ENCODE results near the gene ALKBH2. TPM values are rescaled to one million over a fixed set of nuclear protein-coding genes. Genes with fewer than 3 reads are reported as not detected.

ALKBH2 gene
- total and polyA plus RNA-seq, 2 experiments from 2014 or later, result 14.8 to 20.4 TPM

GRCh38 chr12:109047081-109047805 lies 46.0 kb downstream of the ALKBH2 start:
- Histone ChIP-seq H3K9ac (no peak overlapping the region), H3K4me2 (ENCODE audit: unreplicated experiment) (no peak overlapping the region), H3K27me3 (replicated peaks; ENCODE audit: insufficient read depth) (no peaks in the 10 kb centered on the region; the same call in 1 of the 2 replicates), H3K79me2 (ENCODE audit: insufficient read depth) (no peaks in the 10 kb centered on the region), H4K20me1 (ENCODE audit: insufficient read depth) (no peaks in the 10 kb centered on the region), H3K27ac (no peak overlapping the region), H3K9me2 (ENCODE audit: insufficient read depth) (no peaks in the 10 kb centered on the region), H3F3A (ENCODE audit: insufficient read depth) (no peaks in the 10 kb centered on the region), H3K4me3 (no peak overlapping the region), H3K4me1 (ENCODE audit: insufficient read depth) (peaks cover 4% of the 10 kb centered on the region; the same call in 1 of the 2 replicates), H2AFZ (no peak overlapping the region), H3K9me3 (ENCODE audit: low read depth) (no peaks in the 10 kb centered on the region), H3K36me3 (ENCODE audit: low read depth) (no peaks in the 10 kb centered on the region)
- in situ Hi-C loops (cut with MboI), result no loop called here
- peak; percentile 6 for DNase-seq
- no peak for TF ChIP-seq EZH2 (IDR thresholded peaks at IDR 0.05; ENCODE audit: insufficient read depth, poor library complexity, severe bottlenecking)
- no peak for TF ChIP-seq EZH2phosphoT487 (IDR thresholded peaks at IDR 0.05; ENCODE audit: insufficient read depth, low read depth)
- 50 to 54% methylated on average over 8 of the region's 8 CpGs for WGBS, 2 experiments (ENCODE audit: low coverage in 1 of 2, low lambda C conversion rate in 2 of 2, missing lambda C conversion rate in 2 of 2)

- no peak for TF ChIP-seq EZH2phosphoT487 (IDR thresholded peaks at IDR 0.05; ENCODE audit: insufficient read depth, low read depth)
- no peak for TF ChIP-seq EZH2 (IDR thresholded peaks at IDR 0.05; ENCODE audit: insufficient read depth, poor library complexity, severe bottlenecking)
- Histone ChIP-seq H3K9me3 (ENCODE audit: low read depth) (no peaks in the 10 kb centered on the region), H3K4me3 (no peak overlapping the region), H4K20me1 (ENCODE audit: insufficient read depth) (no peaks in the 10 kb centered on the region), H3K27me3 (replicated peaks; ENCODE audit: insufficient read depth) (no peaks in the 10 kb centered on the region; the same call in 1 of the 2 replicates), H3K79me2 (ENCODE audit: insufficient read depth) (no peaks in the 10 kb centered on the region), H3F3A (ENCODE audit: insufficient read depth) (no peaks in the 10 kb centered on the region), H3K27ac (no peak overlapping the region), H3K9ac (no peak overlapping the region), H3K9me2 (ENCODE audit: insufficient read depth) (no peaks in the 10 kb centered on the region), H3K4me2 (ENCODE audit: unreplicated experiment) (no peak overlapping the region), H3K36me3 (ENCODE audit: low read depth) (no peaks in the 10 kb centered on the region), H3K4me1 (ENCODE audit: insufficient read depth) (no peaks in the 10 kb centered on the region), H2AFZ (no peak overlapping the region)
- 57 to 61% methylated on average over 5 of the region's 5 CpGs for WGBS, 2 experiments (ENCODE audit: low coverage in 1 of 2, low lambda C conversion rate in 2 of 2, missing lambda C conversion rate in 2 of 2)
- no peak for DNase-seq
- in situ Hi-C loops (cut with MboI), result no loop called here
These were observed 49.0 kb downstream of the ALKBH2 start for GRCh38 chr12:109044241-109044640.

Small RNA genes within 50 kb of the gene (small RNA-seq; reads per million reads assigned to genes)
- gene RNA5SP372 (ENCODE audit: low read depth, low replicate concordance), result not detected

Other genes starting within 250 kb of the ALKBH2 start
- gene SSH1, start 235.9 kb downstream of the ALKBH2 start, total RNA-seq (2014; rRNA removed; shearing (Covaris generic)), result 21.9 and 33.5 TPM in 2 replicates
- gene SSH1, start 235.9 kb downstream of the ALKBH2 start, polyA plus RNA-seq (2016; fragmentation: Nextera tagmentation; extraction: Ambion mirVana), result 44.0 and 49.0 TPM in 2 replicates
- gene DAO, start 213.4 kb downstream of the ALKBH2 start, total RNA-seq (2014; rRNA removed; shearing (Covaris generic)), result not detected in 2 replicates
- not detected in 2 replicates for gene DAO, start 213.4 kb downstream of the ALKBH2 start, polyA plus RNA-seq (2016; fragmentation: Nextera tagmentation; extraction: Ambion mirVana)
- gene SVOP, start 72.4 kb downstream of the ALKBH2 start, total RNA-seq (2014; rRNA removed; shearing (Covaris generic)), result not detected in 2 replicates
- not detected in 2 replicates for gene SVOP, start 72.4 kb downstream of the ALKBH2 start, polyA plus RNA-seq (2016; fragmentation: Nextera tagmentation; extraction: Ambion mirVana)
- gene USP30, start 40.9 kb downstream of the ALKBH2 start, total RNA-seq (2014; rRNA removed; shearing (Covaris generic)), result 7.5 and 8.5 TPM in 2 replicates
- 6.5 and 7.0 TPM in 2 replicates for gene USP30, start 40.9 kb downstream of the ALKBH2 start, polyA plus RNA-seq (2016; fragmentation: Nextera tagmentation; extraction: Ambion mirVana)
- gene UNG, start 4.1 kb upstream of the ALKBH2 start, total RNA-seq (2014; rRNA removed; shearing (Covaris generic)), result 27.3 and 38.6 TPM in 2 replicates
- 32.7 and 36.6 TPM in 2 replicates for gene UNG, start 4.1 kb upstream of the ALKBH2 start, polyA plus RNA-seq (2016; fragmentation: Nextera tagmentation; extraction: Ambion mirVana)
- gene ACACB, start 23.1 kb upstream of the ALKBH2 start, total RNA-seq (2014; rRNA removed; shearing (Covaris generic)), result 1.0 and 4.1 TPM in 2 replicates
- 0.66 and 0.68 TPM in 2 replicates for gene ACACB, start 23.1 kb upstream of the ALKBH2 start, polyA plus RNA-seq (2016; fragmentation: Nextera tagmentation; extraction: Ambion mirVana)
- gene FOXN4, start 215.8 kb upstream of the ALKBH2 start, total RNA-seq (2014; rRNA removed; shearing (Covaris generic)), result not detected in 2 replicates
- not detected in 2 replicates for gene FOXN4, start 215.8 kb upstream of the ALKBH2 start, polyA plus RNA-seq (2016; fragmentation: Nextera tagmentation; extraction: Ambion mirVana)